SK-N-SH treated with all-trans-retinoic acid at 6 μM for 48 hours (cell line): Measurements from ENCODE around the gene LYRM7.

ENCODE experiments used
- ATAC-seq: fragments of 200-7000 bp; cut with Tn5 transposase; 3 replicates; pipeline ENCODE4 v1.9.1; 2020; ENCODE audit warnings: mild to moderate bottlenecking, moderate library complexity
- ARNTL ChIP-seq: fragments of 450-650 bp; formaldehyde crosslinking; IDR thresholded peaks from 2 replicates; pipeline ENCODE4 v1.5.0; 2020; ENCODE audit warnings: low read depth, mild to moderate bottlenecking, moderate library complexity, borderline replicate concordance
- BACH2 ChIP-seq: fragments of 250-450 bp; sonication (Bioruptor Pico); IDR thresholded peaks from 2 replicates; pipeline ENCODE4 v1.9.0; 2021; ENCODE audit warnings: mild to moderate bottlenecking, borderline replicate concordance
- CSDC2 ChIP-seq: fragments of 250-450 bp; sonication (Bioruptor Pico); IDR thresholded peaks from 2 replicates; pipeline ENCODE4 v1.5.0; 2020; ENCODE audit warnings: mild to moderate bottlenecking, moderate library complexity
- ESRRG ChIP-seq: fragments of 250-450 bp; sonication (Bioruptor Pico); IDR thresholded peaks from 2 replicates; pipeline ENCODE4 v1.6.1; 2021; ENCODE audit warnings: mild to moderate bottlenecking
- GLIS3 ChIP-seq: fragments of 250-450 bp; sonication (Bioruptor Pico); IDR thresholded peaks from 2 replicates; pipeline ENCODE4 v1.5.0; 2020; ENCODE audit warnings: mild to moderate bottlenecking, moderate library complexity
- ISL1 ChIP-seq: fragments of 250-450 bp; sonication (Bioruptor Pico); IDR thresholded peaks from 2 replicates; pipeline ENCODE4 v2.1.2; 2022; ENCODE audit warnings: mild to moderate bottlenecking, moderate library complexity
- OSR1 ChIP-seq: fragments of 250-450 bp; sonication (Bioruptor Pico); IDR thresholded peaks from 2 replicates; pipeline ENCODE4 v1.8.0; 2022; ENCODE audit warnings: moderate library complexity, mild to moderate bottlenecking, inconsistent platforms
- POU6F1 ChIP-seq: fragments of 250-450 bp; sonication (Bioruptor Pico); IDR thresholded peaks from 2 replicates; pipeline ENCODE4 v1.8.0; 2021; ENCODE audit warnings: low read depth, mild to moderate bottlenecking, moderate library complexity, borderline replicate concordance
- PPARA ChIP-seq: fragments of 250-450 bp; sonication (Bioruptor Pico); IDR thresholded peaks from 2 replicates; pipeline ENCODE4 v1.5.0; 2020; ENCODE audit warnings: mild to moderate bottlenecking, borderline replicate concordance
- SNAI2 ChIP-seq: fragments of 250-450 bp; sonication (Bioruptor Pico); IDR thresholded peaks from 2 replicates; pipeline ENCODE4 v1.5.0; 2020; ENCODE audit warnings: mild to moderate bottlenecking, moderate library complexity
- TCF4 ChIP-seq: fragments of 250-450 bp; sonication (Bioruptor Pico); IDR thresholded peaks from 2 replicates; pipeline ENCODE4 v1.8.0; 2021; ENCODE audit warnings: mild to moderate bottlenecking, moderate library complexity, borderline replicate concordance
- TOX ChIP-seq: fragments of 250-450 bp; sonication (Bioruptor Pico); IDR thresholded peaks from 2 replicates; pipeline ENCODE4 v1.8.0; 2021; ENCODE audit warnings: mild to moderate bottlenecking, moderate library complexity, borderline replicate concordance
- TSHZ2 ChIP-seq: fragments of 250-450 bp; sonication (Bioruptor Pico); IDR thresholded peaks from 2 replicates; pipeline ENCODE4 v1.5.0; 2020; ENCODE audit warnings: mild to moderate bottlenecking, moderate library complexity
- ZC3H10 ChIP-seq: fragments of 250-450 bp; sonication (Bioruptor Pico); IDR thresholded peaks from 2 replicates; pipeline ENCODE4 v1.5.1; 2021; ENCODE audit warnings: mild to moderate bottlenecking, moderate library complexity
- ZNF565 ChIP-seq: fragments of 450-650 bp; formaldehyde crosslinking; conservative IDR thresholded peaks from 2 replicates; pipeline ENCODE4 v1.5.0; 2020; ENCODE audit warnings: low read depth, mild to moderate bottlenecking, moderate library complexity
- ZNF70 ChIP-seq: fragments of 450-650 bp; formaldehyde crosslinking; IDR thresholded peaks from 2 replicates; pipeline ENCODE4 v1.5.0; 2020; ENCODE audit warnings: mild to moderate bottlenecking, moderate library complexity
- ZNF8 ChIP-seq: fragments of 450-650 bp; formaldehyde crosslinking; IDR thresholded peaks from 2 replicates; pipeline ENCODE4 v1.5.0; 2020; ENCODE audit warnings: mild to moderate bottlenecking, moderate library complexity
- TF ChIP-seq, protein P1 (sequence below): fragments of 250-450 bp; sonication (Bioruptor Pico); IDR thresholded peaks from 2 replicates; pipeline ENCODE4 v1.5.1; 2021; ENCODE audit warnings: mild to moderate bottlenecking, moderate library complexity
- TF ChIP-seq, protein P2 (sequence below): fragments of 250-450 bp; sonication (Bioruptor Pico); IDR thresholded peaks from 2 replicates; pipeline ENCODE4 v1.8.0; 2020; ENCODE audit warnings: mild to moderate bottlenecking, moderate library complexity, borderline replicate concordance
- TF ChIP-seq, protein P3 (sequence below): fragments of 250-450 bp; sonication (Bioruptor Pico); IDR thresholded peaks from 2 replicates; pipeline ENCODE4 v1.5.1; 2020; ENCODE audit warnings: low read depth, mild to moderate bottlenecking, moderate library complexity

Gene LYRM7

GRCh38 chr5:131198625-131199024 is 27.9 kb downstream of the LYRM7 start:
- TF ChIP-seq ZNF70 = no peak
- TF ChIP-seq ISL1 (CRISPR knock-in tag) = no peak
- no peak for TF ChIP-seq SNAI2 (CRISPR knock-in tag)
- no peak for TF ChIP-seq ZNF8 (CRISPR knock-in tag)
- no peak for TF ChIP-seq ESRRG (CRISPR knock-in tag)
- no peak for TF ChIP-seq ARNTL (CRISPR knock-in tag)
- no peak for TF ChIP-seq PPARA (CRISPR knock-in tag)
- TF ChIP-seq, protein P1, sequence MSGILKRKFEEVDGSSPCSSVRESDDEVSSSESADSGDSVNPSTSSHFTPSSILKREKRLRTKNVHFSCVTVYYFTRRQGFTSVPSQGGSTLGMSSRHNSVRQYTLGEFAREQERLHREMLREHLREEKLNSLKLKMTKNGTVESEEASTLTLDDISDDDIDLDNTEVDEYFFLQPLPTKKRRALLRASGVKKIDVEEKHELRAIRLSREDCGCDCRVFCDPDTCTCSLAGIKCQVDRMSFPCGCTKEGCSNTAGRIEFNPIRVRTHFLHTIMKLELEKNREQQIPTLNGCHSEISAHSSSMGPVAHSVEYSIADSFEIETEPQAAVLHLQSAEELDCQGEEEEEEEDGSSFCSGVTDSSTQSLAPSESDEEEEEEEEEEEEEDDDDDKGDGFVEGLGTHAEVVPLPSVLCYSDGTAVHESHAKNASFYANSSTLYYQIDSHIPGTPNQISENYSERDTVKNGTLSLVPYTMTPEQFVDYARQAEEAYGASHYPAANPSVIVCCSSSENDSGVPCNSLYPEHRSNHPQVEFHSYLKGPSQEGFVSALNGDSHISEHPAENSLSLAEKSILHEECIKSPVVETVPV (CRISPR knock-in tag) = no peak
- no peak for TF ChIP-seq TSHZ2 (CRISPR knock-in tag)
- TF ChIP-seq, protein P2, sequence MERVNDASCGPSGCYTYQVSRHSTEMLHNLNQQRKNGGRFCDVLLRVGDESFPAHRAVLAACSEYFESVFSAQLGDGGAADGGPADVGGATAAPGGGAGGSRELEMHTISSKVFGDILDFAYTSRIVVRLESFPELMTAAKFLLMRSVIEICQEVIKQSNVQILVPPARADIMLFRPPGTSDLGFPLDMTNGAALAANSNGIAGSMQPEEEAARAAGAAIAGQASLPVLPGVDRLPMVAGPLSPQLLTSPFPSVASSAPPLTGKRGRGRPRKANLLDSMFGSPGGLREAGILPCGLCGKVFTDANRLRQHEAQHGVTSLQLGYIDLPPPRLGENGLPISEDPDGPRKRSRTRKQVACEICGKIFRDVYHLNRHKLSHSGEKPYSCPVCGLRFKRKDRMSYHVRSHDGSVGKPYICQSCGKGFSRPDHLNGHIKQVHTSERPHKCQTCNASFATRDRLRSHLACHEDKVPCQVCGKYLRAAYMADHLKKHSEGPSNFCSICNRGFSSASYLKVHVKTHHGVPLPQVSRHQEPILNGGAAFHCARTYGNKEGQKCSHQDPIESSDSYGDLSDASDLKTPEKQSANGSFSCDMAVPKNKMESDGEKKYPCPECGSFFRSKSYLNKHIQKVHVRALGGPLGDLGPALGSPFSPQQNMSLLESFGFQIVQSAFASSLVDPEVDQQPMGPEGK (CRISPR knock-in tag) = no peak
- no peak for TF ChIP-seq ZC3H10 (CRISPR knock-in tag)
- no peak for TF ChIP-seq CSDC2
- TF ChIP-seq POU6F1 (CRISPR knock-in tag) = no peak
- TF ChIP-seq GLIS3 (CRISPR knock-in tag) = no peak
- no peak for TF ChIP-seq OSR1 (CRISPR knock-in tag)
- no peak for ATAC-seq

DNA sequence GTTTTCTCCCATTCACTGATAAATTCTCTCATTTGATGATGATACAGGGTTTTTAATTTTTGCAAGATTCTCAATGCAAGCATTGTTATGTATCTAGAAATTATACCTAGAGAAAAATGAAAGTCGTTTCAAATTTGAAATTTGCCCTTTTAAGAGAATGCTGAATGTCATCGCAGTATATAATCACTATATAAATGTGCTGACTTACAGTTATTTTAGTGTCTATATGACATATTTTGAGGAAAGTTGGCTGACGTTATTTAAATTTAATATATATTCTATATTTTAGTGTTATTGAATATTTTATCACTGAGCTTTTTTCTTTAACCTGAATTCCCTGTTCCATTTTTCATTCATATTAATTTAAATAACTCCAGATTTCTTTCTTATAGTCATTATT is 29.8 kb downstream of the LYRM7 start:
- no peak for ATAC-seq

More for the DNA sequence above, 29.8 kb downstream of the LYRM7 start:
- TF ChIP-seq, protein P3, sequence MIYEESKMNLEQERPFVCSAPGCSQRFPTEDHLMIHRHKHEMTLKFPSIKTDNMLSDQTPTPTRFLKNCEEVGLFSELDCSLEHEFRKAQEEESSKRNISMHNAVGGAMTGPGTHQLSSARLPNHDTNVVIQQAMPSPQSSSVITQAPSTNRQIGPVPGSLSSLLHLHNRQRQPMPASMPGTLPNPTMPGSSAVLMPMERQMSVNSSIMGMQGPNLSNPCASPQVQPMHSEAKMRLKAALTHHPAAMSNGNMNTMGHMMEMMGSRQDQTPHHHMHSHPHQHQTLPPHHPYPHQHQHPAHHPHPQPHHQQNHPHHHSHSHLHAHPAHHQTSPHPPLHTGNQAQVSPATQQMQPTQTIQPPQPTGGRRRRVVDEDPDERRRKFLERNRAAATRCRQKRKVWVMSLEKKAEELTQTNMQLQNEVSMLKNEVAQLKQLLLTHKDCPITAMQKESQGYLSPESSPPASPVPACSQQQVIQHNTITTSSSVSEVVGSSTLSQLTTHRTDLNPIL (CRISPR knock-in tag) = no peak
- no peak for TF ChIP-seq BACH2 (CRISPR knock-in tag)
- TF ChIP-seq TOX = no peak
- TF ChIP-seq ZNF565 (CRISPR knock-in tag) = no peak
- TF ChIP-seq OSR1 (CRISPR knock-in tag) = no peak
- no peak for TF ChIP-seq POU6F1 (CRISPR knock-in tag)
- TF ChIP-seq ZC3H10 (CRISPR knock-in tag) = no peak
- TF ChIP-seq TCF4 (CRISPR knock-in tag) = no peak
- no peak for TF ChIP-seq SNAI2 (CRISPR knock-in tag)
- TF ChIP-seq ISL1 (CRISPR knock-in tag) = no peak
- TF ChIP-seq, protein P2 (CRISPR knock-in tag) = no peak
- TF ChIP-seq ZNF8 (CRISPR knock-in tag) = no peak
- TF ChIP-seq TSHZ2 (CRISPR knock-in tag) = no peak
- TF ChIP-seq ZNF70 = no peak
- TF ChIP-seq PPARA (CRISPR knock-in tag) = no peak
